Mucosa of stomach (tissue), 1 donor: Measurements from ENCODE around the gene LCN12.

ENCODE experiments used
- H3K27me3 ChIP-seq: one replicate; pipeline ENCODE4 v1.7.0; 2013; ENCODE audit warnings: mild to moderate bottlenecking, low read length; ENCODE audit not compliant: control insufficient read depth, insufficient read depth
- H3K36me3 ChIP-seq: one replicate; pipeline ENCODE4 v1.7.0; 2013; ENCODE audit warnings: low read length; ENCODE audit not compliant: control insufficient read depth, insufficient read depth
- H3K4me1 ChIP-seq: one replicate; pipeline ENCODE4 v1.7.0; 2013; ENCODE audit warnings: mild to moderate bottlenecking, low read length; ENCODE audit not compliant: control insufficient read depth, insufficient read depth
- H3K4me3 ChIP-seq: one replicate; pipeline ENCODE4 v1.7.0; 2013; ENCODE audit warnings: low read length
- H3K9ac ChIP-seq: one replicate; pipeline ENCODE4 v1.7.0; 2013; ENCODE audit warnings: mild to moderate bottlenecking, low read length, moderate library complexity
- H3K9me3 ChIP-seq: one replicate; pipeline ENCODE4 v1.7.0; 2013; ENCODE audit warnings: mild to moderate bottlenecking, low read length, moderate library complexity; ENCODE audit not compliant: control insufficient read depth
- donor health status: Pancreatic carcinoma.

Gene LCN12

GRCh38 chr9:136920069-136920468 lies 32.0 kb upstream of the LCN12 start:
- no peaks in the 10 kb centered on the region for H3K27me3 ChIP-seq
- H3K4me3 ChIP-seq = no peak overlapping the region
- H3K4me1 ChIP-seq = no peaks in the 10 kb centered on the region
- H3K9me3 ChIP-seq = no peaks in the 10 kb centered on the region
- no peak overlapping the region for H3K9ac ChIP-seq
- peaks cover 11% of the 10 kb centered on the region for H3K36me3 ChIP-seq

DNA sequence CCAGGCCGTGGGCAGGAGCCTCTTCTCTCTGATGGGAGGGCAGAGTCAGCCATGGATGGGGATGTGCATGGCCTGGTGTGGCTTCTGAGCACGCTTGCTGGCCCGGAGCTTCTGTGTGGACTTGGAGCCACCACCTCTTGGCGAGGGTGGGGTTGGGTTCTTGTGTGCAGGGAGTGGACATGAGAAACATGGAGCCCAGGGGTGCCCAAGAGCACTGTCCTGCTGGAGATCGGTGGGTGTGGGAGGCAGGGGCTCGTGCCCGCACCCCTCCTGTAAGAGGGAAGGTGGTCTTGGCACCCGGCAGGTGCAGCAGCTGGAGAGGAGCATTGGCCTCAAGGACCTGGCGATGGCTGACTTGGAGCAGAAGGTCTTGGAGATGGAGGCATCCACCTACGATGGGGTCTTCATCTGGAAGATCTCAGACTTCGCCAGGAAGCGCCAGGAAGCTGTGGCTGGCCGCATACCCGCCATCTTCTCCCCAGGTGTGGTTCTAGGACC lies 31.3 kb upstream of the LCN12 start:
- Histone ChIP-seq H3K4me1 (no peaks in the 10 kb centered on the region), H3K9ac (no peak overlapping the region), H3K9me3 (no peaks in the 10 kb centered on the region), H3K36me3 (peaks cover 14% of the 10 kb centered on the region), H3K27me3 (no peaks in the 10 kb centered on the region), H3K4me3 (no peak overlapping the region)

DNA sequence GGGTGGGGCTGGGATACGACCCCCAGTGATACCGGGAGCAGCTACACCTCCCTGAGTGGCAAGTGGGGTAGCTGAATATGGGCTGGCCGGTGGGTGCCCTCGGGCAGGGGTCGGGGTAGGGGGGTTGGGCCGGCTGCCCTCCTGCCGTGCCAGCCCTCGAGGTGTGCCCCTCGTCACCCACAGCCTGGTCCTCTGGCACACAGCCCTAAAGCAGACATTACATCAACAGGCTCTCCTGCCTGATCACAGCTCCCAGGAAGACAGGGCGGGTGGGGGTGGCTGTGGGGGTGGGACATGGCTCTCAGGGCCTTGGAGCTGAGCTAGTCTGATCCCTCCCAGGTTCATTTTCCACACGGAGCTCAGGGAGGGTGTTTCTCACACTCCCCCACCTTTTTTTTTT lies 30.8 kb upstream of the LCN12 start:
- no peaks in the 10 kb centered on the region for H3K9me3 ChIP-seq
- no peaks in the 10 kb centered on the region for H3K27me3 ChIP-seq
- H3K4me1 ChIP-seq = no peaks in the 10 kb centered on the region
- peaks cover 18% of the 10 kb centered on the region for H3K36me3 ChIP-seq
- H3K9ac ChIP-seq = no peak overlapping the region
- H3K4me3 ChIP-seq = no peak overlapping the region

GRCh38 chr9:136921718-136922117 lies 30.4 kb upstream of the LCN12 start:
- no peaks in the 10 kb centered on the region for H3K27me3 ChIP-seq
- peaks cover 18% of the 10 kb centered on the region for H3K36me3 ChIP-seq
- no peaks in the 10 kb centered on the region for H3K9me3 ChIP-seq
- no peak overlapping the region for H3K4me3 ChIP-seq
- H3K9ac ChIP-seq = no peak overlapping the region
- H3K4me1 ChIP-seq = no peaks in the 10 kb centered on the region

- H3K4me1 ChIP-seq = no peaks in the 10 kb centered on the region
- H3K4me3 ChIP-seq = no peak overlapping the region
- H3K9ac ChIP-seq = no peak overlapping the region
- H3K9me3 ChIP-seq = no peaks in the 10 kb centered on the region
- no peaks in the 10 kb centered on the region for H3K27me3 ChIP-seq
- peaks cover 10% of the 10 kb centered on the region for H3K36me3 ChIP-seq
Observed at GRCh38 chr9:136922540-136922939, 29.5 kb upstream of the LCN12 start.

DNA sequence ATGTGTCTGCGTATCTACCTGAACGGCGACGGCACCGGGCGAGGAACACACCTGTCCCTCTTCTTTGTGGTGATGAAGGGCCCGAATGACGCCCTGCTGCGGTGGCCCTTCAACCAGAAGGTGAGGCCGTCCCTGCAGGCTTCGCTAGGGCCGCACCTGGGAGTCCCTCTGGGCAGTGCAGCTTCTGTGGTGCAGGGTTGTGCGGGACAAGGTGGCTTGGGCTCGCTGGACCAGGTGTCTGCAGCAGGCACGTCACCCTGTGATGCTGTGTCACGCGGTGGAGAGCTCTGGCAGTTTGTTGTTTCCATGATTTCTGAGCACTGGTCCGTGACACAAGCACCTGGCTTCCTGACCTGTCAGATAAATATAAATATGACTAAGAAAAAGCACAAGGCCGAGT lies 28.2 kb upstream of the LCN12 start:
- Histone ChIP-seq H3K9ac (no peak overlapping the region), H3K36me3 (peaks cover 7% of the 10 kb centered on the region), H3K27me3 (no peaks in the 10 kb centered on the region), H3K4me3 (no peak overlapping the region), H3K4me1 (no peaks in the 10 kb centered on the region), H3K9me3 (no peaks in the 10 kb centered on the region)

GRCh38 chr9:136925414-136926153 lies 26.5 kb upstream of the LCN12 start:
- Histone ChIP-seq H3K36me3 (peaks cover 7% of the 10 kb centered on the region), H3K4me3 (no peak overlapping the region), H3K9ac (no peak overlapping the region), H3K9me3 (no peaks in the 10 kb centered on the region), H3K27me3 (no peaks in the 10 kb centered on the region), H3K4me1 (no peaks in the 10 kb centered on the region)

DNA sequence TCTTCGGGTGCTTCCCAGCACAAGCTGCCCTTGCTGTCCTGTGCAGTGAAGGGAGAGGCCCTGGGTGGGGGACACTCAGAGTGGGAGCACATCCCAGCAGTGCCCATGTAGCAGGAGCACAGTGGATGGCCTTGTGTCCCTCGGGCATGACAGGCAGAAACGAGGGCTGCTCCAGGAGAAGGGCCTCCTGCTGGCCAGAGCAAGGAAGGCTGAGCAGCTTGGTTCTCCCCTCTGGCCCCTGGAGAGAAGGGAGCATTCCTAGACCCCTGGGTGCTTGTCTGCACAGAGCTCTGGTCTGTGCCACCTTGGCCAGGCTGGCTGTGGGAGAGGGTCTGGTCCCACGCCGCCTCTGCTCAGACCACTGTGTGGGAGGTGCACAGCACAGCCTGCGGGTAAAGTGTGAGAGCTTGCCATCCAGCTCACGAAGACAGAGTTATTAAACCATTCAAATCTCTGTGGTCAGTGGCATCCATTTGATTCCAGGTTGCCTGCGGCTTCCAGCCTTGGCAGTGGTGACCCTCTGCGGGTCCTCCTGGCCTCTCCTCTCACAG lies 25.8 kb upstream of the LCN12 start:
- Histone ChIP-seq H3K27me3 (no peaks in the 10 kb centered on the region), H3K4me3 (no peak overlapping the region), H3K4me1 (no peaks in the 10 kb centered on the region), H3K36me3 (peaks cover 7% of the 10 kb centered on the region), H3K9me3 (no peaks in the 10 kb centered on the region), H3K9ac (no peak overlapping the region)

DNA sequence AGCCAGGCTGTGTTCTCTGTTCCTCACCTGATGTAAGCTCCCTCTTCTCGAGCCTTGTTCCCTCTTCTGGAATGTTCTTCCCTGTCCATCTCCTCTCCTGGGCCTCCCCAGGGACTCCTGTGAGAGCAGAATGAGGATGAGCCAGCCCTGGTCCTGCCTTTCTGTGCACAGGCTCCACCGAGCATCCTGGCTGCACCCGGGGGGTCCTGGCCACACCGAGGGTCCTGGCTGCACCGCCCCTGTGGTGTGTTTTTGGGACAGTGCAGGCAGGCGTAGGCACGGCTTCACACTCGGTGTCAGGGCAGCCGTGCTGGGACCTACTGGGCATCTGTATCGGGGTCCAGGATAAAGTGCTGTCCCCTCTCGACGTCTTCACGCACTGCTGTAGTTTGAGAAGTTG lies 25.3 kb upstream of the LCN12 start:
- H3K4me3 ChIP-seq = no peak overlapping the region
- no peaks in the 10 kb centered on the region for H3K27me3 ChIP-seq
- H3K9me3 ChIP-seq = no peaks in the 10 kb centered on the region
- no peak overlapping the region for H3K9ac ChIP-seq
- no peaks in the 10 kb centered on the region for H3K4me1 ChIP-seq
- H3K36me3 ChIP-seq = peaks cover 7% of the 10 kb centered on the region

GRCh38 chr9:136927343-136928271 lies 24.5 kb upstream of the LCN12 start:
- no peaks in the 10 kb centered on the region for H3K9me3 ChIP-seq
- H3K4me1 ChIP-seq = no peaks in the 10 kb centered on the region
- no peak overlapping the region for H3K9ac ChIP-seq
- H3K27me3 ChIP-seq = no peaks in the 10 kb centered on the region
- peaks cover 7% of the 10 kb centered on the region for H3K36me3 ChIP-seq
- no peak overlapping the region for H3K4me3 ChIP-seq

- H3K36me3 ChIP-seq = peaks cover 7% of the 10 kb centered on the region
- H3K9ac ChIP-seq = no peak overlapping the region
- no peaks in the 10 kb centered on the region for H3K27me3 ChIP-seq
- H3K4me1 ChIP-seq = no peaks in the 10 kb centered on the region
- H3K9me3 ChIP-seq = no peaks in the 10 kb centered on the region
- no peak overlapping the region for H3K4me3 ChIP-seq
Observed at GRCh38 chr9:136928591-136928990, 23.5 kb upstream of the LCN12 start.

GRCh38 chr9:136930014-136930413 lies 22.1 kb upstream of the LCN12 start:
- Histone ChIP-seq H3K36me3 (peaks cover 7% of the 10 kb centered on the region), H3K4me3 (no peak overlapping the region), H3K27me3 (no peaks in the 10 kb centered on the region), H3K4me1 (no peaks in the 10 kb centered on the region), H3K9ac (no peak overlapping the region), H3K9me3 (no peaks in the 10 kb centered on the region)
